ENCODE results near the gene EYS.

Gene EYS

GRCh38 chr6:64703922-64704321 is 1003.1 kb downstream of the EYS start:
- no peak overlapping the region for H3K4me2 ChIP-seq (ENCODE audit: low read depth, low read length, poor library complexity, severe bottlenecking)
- H2AFZ ChIP-seq (ENCODE audit: low read length): no peak overlapping the region
- no peaks in the 10 kb centered on the region for H3K9me3 ChIP-seq (ENCODE audit: insufficient read depth, low read depth, low read length)
- TF ChIP-seq EZH2phosphoT487 (IDR thresholded peaks at IDR 0.05; ENCODE audit: borderline replicate concordance) (no peak), CTCF (conservative IDR thresholded peaks at IDR 0.05; ENCODE audit: low read length) (no peak)
- no peaks in the 10 kb centered on the region for H3K79me2 ChIP-seq (ENCODE audit: insufficient read depth, low read length)
- H3K4me1 ChIP-seq (ENCODE audit: insufficient read depth, low read length, poor library complexity, severe bottlenecking): no peaks in the 10 kb centered on the region
- H3K9ac ChIP-seq (ENCODE audit: low read depth, low read length, poor library complexity, severe bottlenecking): no peak overlapping the region
- no peak overlapping the region for H3K4me3 ChIP-seq (ENCODE audit: low read length, poor library complexity, severe bottlenecking)
- no peaks in the 10 kb centered on the region for H3K27me3 ChIP-seq (ENCODE audit: insufficient read depth, low read length, poor library complexity, severe bottlenecking)
- H3K36me3 ChIP-seq (ENCODE audit: insufficient read depth, low read length): no peaks in the 10 kb centered on the region
- H3K9me2 ChIP-seq (replicated peaks; ENCODE audit: low read depth, low read length): no peaks in the 10 kb centered on the region
- no peaks in the 10 kb centered on the region for H4K20me1 ChIP-seq (ENCODE audit: insufficient read depth, low read length, poor library complexity, severe bottlenecking)
- no peaks in the 10 kb centered on the region for H3F3A ChIP-seq (ENCODE audit: low read depth)

DNA sequence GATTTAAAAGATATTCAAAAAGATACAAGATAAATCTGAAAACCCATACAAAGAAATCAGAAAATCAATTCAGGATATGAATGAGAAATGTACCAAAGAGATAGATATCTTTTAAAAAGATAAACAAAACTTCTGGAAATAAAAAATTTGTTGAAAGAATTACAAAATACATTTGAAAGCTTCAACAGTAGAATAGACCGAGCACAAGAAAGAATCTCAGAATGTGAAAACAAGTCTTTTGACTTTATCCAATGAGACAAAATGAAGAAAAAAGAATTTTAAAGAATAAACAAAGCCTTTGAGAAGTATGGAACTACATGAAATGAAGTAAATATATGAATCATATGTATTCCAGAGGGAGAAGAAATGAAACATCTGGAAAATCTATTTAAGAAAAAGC is 1011.0 kb downstream of the EYS start:
- H3K27me3 ChIP-seq (ENCODE audit: insufficient read depth, low read length, poor library complexity, severe bottlenecking): no peaks in the 10 kb centered on the region
- no peak overlapping the region for H2AFZ ChIP-seq (ENCODE audit: low read length)
- H3K4me1 ChIP-seq (ENCODE audit: insufficient read depth, low read length, poor library complexity, severe bottlenecking): no peaks in the 10 kb centered on the region
- H3K79me2 ChIP-seq (ENCODE audit: insufficient read depth, low read length): no peaks in the 10 kb centered on the region
- H3K9me3 ChIP-seq (ENCODE audit: insufficient read depth, low read depth, low read length): no peaks in the 10 kb centered on the region
- H3K4me3 ChIP-seq (ENCODE audit: low read length, poor library complexity, severe bottlenecking): no peak overlapping the region
- no peaks in the 10 kb centered on the region for H3F3A ChIP-seq (ENCODE audit: low read depth)
- H3K9ac ChIP-seq (ENCODE audit: low read depth, low read length, poor library complexity, severe bottlenecking): no peak overlapping the region
- no peaks in the 10 kb centered on the region for H4K20me1 ChIP-seq (ENCODE audit: insufficient read depth, low read length, poor library complexity, severe bottlenecking)
- H3K36me3 ChIP-seq (ENCODE audit: insufficient read depth, low read length): no peaks in the 10 kb centered on the region
- no peak overlapping the region for H3K4me2 ChIP-seq (ENCODE audit: low read depth, low read length, poor library complexity, severe bottlenecking)
- TF ChIP-seq EZH2phosphoT487 (IDR thresholded peaks at IDR 0.05; ENCODE audit: borderline replicate concordance) (no peak), CTCF (conservative IDR thresholded peaks at IDR 0.05; ENCODE audit: low read length) (no peak)
- H3K9me2 ChIP-seq (replicated peaks; ENCODE audit: low read depth, low read length): no peaks in the 10 kb centered on the region

DNA sequence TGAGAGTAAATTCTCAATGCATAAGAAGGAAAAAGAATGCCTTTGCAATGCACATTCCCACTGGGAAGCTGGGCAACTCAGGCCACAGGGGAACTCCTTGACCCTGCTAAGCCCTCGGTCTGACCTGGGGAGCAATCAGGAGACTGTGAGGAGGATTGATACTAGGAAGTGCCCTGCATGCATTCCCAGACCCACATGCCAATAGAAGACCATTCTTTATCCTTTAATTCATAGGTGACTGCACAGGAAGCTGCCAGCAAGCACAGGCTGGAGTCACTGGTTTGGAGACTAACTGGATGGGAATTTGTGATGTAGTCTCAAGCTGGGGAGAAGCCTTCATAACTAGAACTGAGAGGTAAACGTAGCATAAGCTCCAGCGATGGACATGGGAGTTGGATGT is 1012.7 kb downstream of the EYS start:
- Histone ChIP-seq H3K27me3 (ENCODE audit: insufficient read depth, low read length, poor library complexity, severe bottlenecking) (no peaks in the 10 kb centered on the region), H3K36me3 (ENCODE audit: insufficient read depth, low read length) (no peaks in the 10 kb centered on the region), H3F3A (ENCODE audit: low read depth) (no peaks in the 10 kb centered on the region), H3K9me2 (replicated peaks; ENCODE audit: low read depth, low read length) (no peaks in the 10 kb centered on the region), H3K79me2 (ENCODE audit: insufficient read depth, low read length) (no peaks in the 10 kb centered on the region), H3K9me3 (ENCODE audit: insufficient read depth, low read depth, low read length) (no peaks in the 10 kb centered on the region), H4K20me1 (ENCODE audit: insufficient read depth, low read length, poor library complexity, severe bottlenecking) (no peaks in the 10 kb centered on the region), H3K4me2 (ENCODE audit: low read depth, low read length, poor library complexity, severe bottlenecking) (no peak overlapping the region), H3K4me3 (ENCODE audit: low read length, poor library complexity, severe bottlenecking) (no peak overlapping the region), H3K9ac (ENCODE audit: low read depth, low read length, poor library complexity, severe bottlenecking) (no peak overlapping the region), H3K4me1 (ENCODE audit: insufficient read depth, low read length, poor library complexity, severe bottlenecking) (no peaks in the 10 kb centered on the region), H2AFZ (ENCODE audit: low read length) (no peak overlapping the region)
- TF ChIP-seq CTCF (conservative IDR thresholded peaks at IDR 0.05; ENCODE audit: low read length): no peak
- no peak for TF ChIP-seq EZH2phosphoT487 (IDR thresholded peaks at IDR 0.05; ENCODE audit: borderline replicate concordance)

Data from Loucy (cell line).